Heart left ventricle (tissue), 16 donors: Measurements from ENCODE around the gene CHMP3. TPM values are rescaled to one million over a fixed set of nuclear protein-coding genes. Genes with fewer than 3 reads are reported as not detected.
A peak's percentile ranks its signal among the peaks of the same experiment; 100 is the strongest.
"Not testable (repeated sequence)": the region's sequence is repeated elsewhere in the genome, so short reads cannot be mapped to it uniquely, and the experiment has no call there.

Experiments
- ATAC-seq, 4 donors: fragments of 200-7000 bp; cut with Tn5 transposase; one replicate each; pipeline ENCODE4 v1.9.1; 2020 to 2022; ENCODE audit warnings: moderate library complexity in 4 of 4, mild to moderate bottlenecking in 3 of 4, moderate number of reproducible peaks in 1 of 4
- DNase-seq, 5 donors: peaks; one replicate each; pipeline ENCODE4 v3.0.0-alpha.2; 2020
- H3K27ac ChIP-seq, 12 donors: fragments of 200-600 bp; sonication (generic) in 4 of 12; one replicate each; pipeline versions ENCODE4 v1.5.0 to v1.8.0; 2016 to 2022; ENCODE audit warnings: mild to moderate bottlenecking in 2 of 12
- H3K27me3 ChIP-seq, 9 donors: fragments of 200-600 bp; sonication (generic) in 2 of 9; one replicate each; pipeline versions ENCODE4 v1.5.1 to v1.8.0; 2016 to 2022; ENCODE audit warnings: mild to moderate bottlenecking in 3 of 9
- H3K36me3 ChIP-seq, 9 donors: fragments of 200-600 bp; sonication (generic) in 2 of 9; one replicate each; pipeline versions ENCODE4 v1.5.0 to v1.8.0; 2018 to 2022; ENCODE audit warnings: mild to moderate bottlenecking in 2 of 9
- H3K4me1 ChIP-seq, 12 donors: fragments of 200-600 bp; sonication (generic) in 4 of 12; one replicate each; pipeline versions ENCODE4 v1.5.0 to v1.8.0; 2016 to 2022; ENCODE audit warnings: mild to moderate bottlenecking in 3 of 12
- H3K4me3 ChIP-seq, 12 donors: fragments of 200-600 bp; sonication (generic) in 4 of 12; one replicate each; pipeline versions ENCODE4 v1.5.0 to v1.8.0; 2017 to 2022; ENCODE audit warnings: mild to moderate bottlenecking in 9 of 12, moderate library complexity in 4 of 12
- H3K9me3 ChIP-seq, 12 donors: fragments of 200-600 bp; sonication (generic) in 4 of 12; one replicate each; pipeline versions ENCODE4 v1.5.0 to v1.8.0; 2016 to 2022; ENCODE audit warnings: mild to moderate bottlenecking in 1 of 12
- POLR2A ChIP-seq, 2 donors: fragments of 450-650 bp; IDR thresholded peaks; one replicate each; pipeline ENCODE4 v1.6.1; 2017; ENCODE audit warnings: antibody characterized with exemption in 2 of 2, mild to moderate bottlenecking in 2 of 2, moderate library complexity in 2 of 2
- WGBS, 4 donors: extraction: QIAGEN DNeasy Blood & Tissue Kit in 2 of 4; methylation state at CpG; one replicate each; pipeline versions ENCODE4 v1.1.5 to v1.1.7; 2013 to 2018; 5-methylcytosine and 5-hydroxymethylcytosine counted together
- intact Hi-C, 10 donors: fragments of 100-400 bp; cut with DNase I; formaldehyde crosslinking; loops; one replicate each; pipeline versions ENCODE4 v1.11.1 to v1.14.2; 2022
- polyA plus RNA-seq, 2 donors: library from polyadenylated mRNA; stranded (reverse); fragments of 200-250 nt; gene quantifications; one replicate each; pipeline ENCODE4 v1.2.3, GENCODE V29; 2013
- total RNA-seq, 9 donors: library from RNA; depleted of rRNA in 2 of 9; stranded (reverse); fragments of >200 nt in 2 of 9; fragmentation: NEBNext Ultra II Directional in 3 of 9; extraction: Animal tissue kit (Norgen Biotek cat#: 25700) in 3 of 9; gene quantifications; one replicate each; pipeline versions ENCODE4 v1.1.0 to v1.2.4, GENCODE V29; 2016 to 2023
- TF ChIP-seq, protein P1 (sequence below), 12 donors: fragments of 200-600 bp; sonication (generic) in 4 of 12; IDR thresholded peaks; one replicate each; pipeline versions ENCODE4 v1.5.0 to v1.8.0; 2018 to 2022; ENCODE audit warnings: antibody characterized with exemption in 12 of 12, mild to moderate bottlenecking in 5 of 12
- donor health status: ischemic (EF 13 %, LVEDD 7.1; RV severe dilation, severe dysfunction).
- donor health status: healthy with polysubstance abuse.
- donor health status: DM: no; HTN: yes; CAD: no.
- donor health status: DM: no; HTN: no; CAD: no.
- donor health status: ischemic (EF 25% LVEDD 6.9; RV normal size, moderate dysfunction).
- donor health status: ischemic (EF 25% LVEDD 5.7; RV mildly dilated, moderate dysfunction).
- donor health status: healthy.
- donor health status: DM: yes; HTN: yes; CAD: no.
- donor health status: ischemic (EF 35%, LVEDD 5.7; RV mildly dilated, moderate dysfunction).
- donor health status: nonischemic (EF 11% LVEDD 7.7; RV severe dilation, severe dysfunction).
- donor health status: DM: yes; HTN: yes; CAD: no.
- donor health status: PGD.
- donor health status: ischemic (EF 29% LVEDD 5.4; RV normal size, mild dysfunction).
- donor health status: nonischemic (EF 23%, LVEDD 6.1; RV moderate dilation, normal function).

CHMP3 gene
- total and polyA plus RNA-seq, 11 donors: 50.0 to 178 (median 144) TPM

DNA sequence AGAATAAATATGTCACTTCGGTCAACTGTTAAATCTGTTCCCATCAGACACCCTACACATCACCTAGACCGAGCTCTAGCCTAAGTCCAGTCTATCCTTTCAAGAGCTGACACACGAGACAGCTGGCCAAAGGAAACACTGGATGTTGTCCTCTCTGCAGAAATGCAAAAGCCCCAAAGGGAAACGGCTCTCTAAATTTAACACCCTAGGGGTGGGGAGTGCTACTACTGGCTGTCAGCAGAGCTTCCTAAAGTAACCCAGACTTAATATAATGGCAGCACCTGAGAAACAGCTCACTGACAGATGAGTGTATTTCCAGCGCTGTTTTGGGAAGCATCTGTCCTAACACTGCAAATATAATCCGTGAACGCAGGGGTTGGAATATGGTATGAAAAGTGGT is 55.6 kb downstream of the CHMP3 start:
- Histone ChIP-seq H3K9me3 (no peaks in the 10 kb centered on the region), H3K4me1 (peaks cover 0 to 30% (median 11%) of the 10 kb centered on the region in 12 donors), H3K27me3 (no peaks in the 10 kb centered on the region), H3K36me3 (peaks cover 0 to 79% (median 70%) of the 10 kb centered on the region in 9 donors), H3K4me3 (no peak overlapping the region), H3K27ac (peak overlapping the region in 1 of 12 donors; percentile 17)
- 55 to 62% (median 56%) methylated on average over 7 of the region's 7 CpGs for WGBS, 4 donors
- DNase-seq: no peak
- no peak for TF ChIP-seq POLR2A (IDR thresholded peaks at IDR 0.05)
- TF ChIP-seq, protein P1, sequence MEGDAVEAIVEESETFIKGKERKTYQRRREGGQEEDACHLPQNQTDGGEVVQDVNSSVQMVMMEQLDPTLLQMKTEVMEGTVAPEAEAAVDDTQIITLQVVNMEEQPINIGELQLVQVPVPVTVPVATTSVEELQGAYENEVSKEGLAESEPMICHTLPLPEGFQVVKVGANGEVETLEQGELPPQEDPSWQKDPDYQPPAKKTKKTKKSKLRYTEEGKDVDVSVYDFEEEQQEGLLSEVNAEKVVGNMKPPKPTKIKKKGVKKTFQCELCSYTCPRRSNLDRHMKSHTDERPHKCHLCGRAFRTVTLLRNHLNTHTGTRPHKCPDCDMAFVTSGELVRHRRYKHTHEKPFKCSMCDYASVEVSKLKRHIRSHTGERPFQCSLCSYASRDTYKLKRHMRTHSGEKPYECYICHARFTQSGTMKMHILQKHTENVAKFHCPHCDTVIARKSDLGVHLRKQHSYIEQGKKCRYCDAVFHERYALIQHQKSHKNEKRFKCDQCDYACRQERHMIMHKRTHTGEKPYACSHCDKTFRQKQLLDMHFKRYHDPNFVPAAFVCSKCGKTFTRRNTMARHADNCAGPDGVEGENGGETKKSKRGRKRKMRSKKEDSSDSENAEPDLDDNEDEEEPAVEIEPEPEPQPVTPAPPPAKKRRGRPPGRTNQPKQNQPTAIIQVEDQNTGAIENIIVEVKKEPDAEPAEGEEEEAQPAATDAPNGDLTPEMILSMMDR (IDR thresholded peaks at IDR 0.05): no peak
- intact Hi-C loops: no loop called here
- peak; percentile 54 to 70 (median 62) for ATAC-seq

DNA sequence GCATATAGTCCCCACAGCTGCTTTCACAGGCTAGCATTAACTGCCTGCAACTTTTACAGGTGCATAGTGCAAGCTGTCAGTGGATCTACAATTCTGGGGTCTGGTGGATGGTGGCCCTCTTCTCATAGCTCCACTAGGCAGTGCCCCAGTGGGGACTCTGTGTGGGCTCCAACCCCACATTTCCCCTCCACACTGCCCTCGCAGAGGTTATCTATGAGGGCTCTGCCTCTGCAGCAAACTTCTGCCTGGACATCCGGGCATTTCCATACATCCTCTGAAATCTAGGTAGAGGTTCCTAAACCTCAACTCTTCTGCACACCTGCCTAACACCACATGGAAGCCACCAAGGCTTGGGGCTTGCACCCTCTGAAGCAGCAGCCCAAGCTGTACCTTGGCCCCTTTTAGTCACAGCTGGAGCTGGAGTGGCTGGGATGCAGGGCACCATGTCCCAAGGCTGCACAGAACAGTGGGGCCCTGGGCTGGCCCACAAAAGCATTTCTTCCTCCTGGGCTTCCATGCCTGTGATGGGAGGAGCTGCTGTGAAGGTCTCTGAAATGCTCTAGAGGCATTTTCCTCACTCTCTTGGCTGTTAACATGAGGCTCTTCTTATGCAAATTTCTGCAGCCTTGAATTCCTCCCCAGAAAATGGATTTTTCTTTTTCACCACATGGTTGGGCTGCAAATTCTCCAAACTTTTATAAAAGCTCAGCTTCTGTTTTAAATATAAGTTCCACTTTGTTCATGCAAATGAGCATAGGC is 62.7 kb downstream of the CHMP3 start:
- Histone ChIP-seq H3K4me1 (no peaks in the 10 kb centered on the region), H3K36me3 (peaks cover 0 to 100% (median 78%) of the 10 kb centered on the region in 9 donors), H3K4me3 (no peak overlapping the region), H3K9me3 (peaks cover 0 to 17% (median 0%) of the 10 kb centered on the region in 12 donors), H3K27me3 (no peaks in the 10 kb centered on the region), H3K27ac (no peak overlapping the region)
- ATAC-seq: peak in 1 of 4 donors; percentile 17
- TF ChIP-seq POLR2A (IDR thresholded peaks at IDR 0.05): no peak
- TF ChIP-seq, protein P1 (IDR thresholded peaks at IDR 0.05): no peak
- WGBS, 4 donors: 94 to 100% (median 97%) methylated on average over 2 of the region's 2 CpGs
- intact Hi-C loops: no loop called here
- DNase-seq: no peak

DNA sequence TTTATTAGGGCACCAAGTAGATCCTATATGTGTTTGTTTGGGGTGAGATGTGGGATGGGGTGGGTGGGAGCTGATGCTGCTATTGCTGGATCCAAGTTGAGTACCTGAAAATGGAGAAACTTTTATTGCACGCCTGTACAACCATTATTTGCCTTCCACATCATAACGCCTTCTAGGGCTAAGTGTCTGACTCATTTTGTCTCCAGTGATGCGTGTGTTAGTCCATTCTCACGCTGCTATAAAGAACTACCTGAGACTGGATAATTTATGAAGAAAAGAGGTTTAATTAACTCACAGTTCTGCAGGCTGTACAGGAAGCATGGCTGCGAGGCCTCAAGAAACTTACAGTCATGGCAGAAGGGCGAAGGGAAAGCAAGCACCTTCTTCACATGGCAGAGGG is 63.9 kb downstream of the CHMP3 start:
- H3K36me3 ChIP-seq: peaks cover 0 to 96% (median 76%) of the 10 kb centered on the region in 9 donors
- H3K4me3 ChIP-seq: no peak overlapping the region
- ATAC-seq: no peak
- intact Hi-C loops: no loop called here
- DNase-seq: no peak
- H3K9me3 ChIP-seq: peaks cover 0 to 17% (median 0%) of the 10 kb centered on the region in 12 donors
- H3K4me1 ChIP-seq: no peaks in the 10 kb centered on the region
- TF ChIP-seq POLR2A (IDR thresholded peaks at IDR 0.05): no peak
- TF ChIP-seq, protein P1 (IDR thresholded peaks at IDR 0.05): no peak
- no peaks in the 10 kb centered on the region for H3K27me3 ChIP-seq
- 85 to 99% (median 94%) methylated on average over 6 of the region's 6 CpGs for WGBS, 4 donors
- H3K27ac ChIP-seq: no peak overlapping the region

DNA sequence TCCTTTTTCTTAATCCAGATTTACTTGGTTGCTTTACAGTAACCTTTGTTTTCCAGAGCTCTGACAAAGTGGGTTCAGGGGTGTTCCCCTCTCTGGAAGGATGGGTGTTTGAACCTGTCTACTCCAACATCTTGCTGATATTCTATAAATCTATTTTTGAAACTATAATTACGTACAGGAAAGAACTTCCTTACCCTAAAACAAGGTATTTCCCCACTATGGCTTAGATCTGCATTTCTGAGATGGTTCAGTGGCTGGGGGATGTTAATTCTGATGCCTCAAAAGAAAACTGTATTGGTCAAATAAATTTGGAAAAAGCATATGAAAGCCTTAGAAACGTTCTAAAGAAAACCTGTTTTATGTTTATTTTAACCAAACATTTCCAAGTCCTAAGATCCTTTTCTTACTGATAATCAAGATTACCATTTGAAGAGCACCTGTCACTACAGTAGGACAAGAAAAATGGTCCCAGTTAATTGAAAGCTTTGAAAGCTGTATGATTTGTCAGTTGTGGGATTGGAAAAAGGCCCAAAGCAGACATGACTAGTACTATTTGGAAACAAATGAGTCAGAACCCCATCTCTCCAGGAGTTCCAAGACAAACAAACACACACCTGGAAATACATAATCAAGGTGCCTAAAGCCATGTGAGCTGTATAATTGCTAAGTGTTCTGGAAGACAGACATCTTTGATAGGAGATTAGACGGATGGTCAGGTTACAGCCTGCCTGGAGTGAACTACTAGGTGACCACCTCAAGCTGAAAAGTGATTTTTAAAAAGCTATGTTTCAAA is 64.6 kb downstream of the CHMP3 start:
- intact Hi-C loops: no loop called here
- peaks cover 0 to 17% (median 0%) of the 10 kb centered on the region in 12 donors for H3K9me3 ChIP-seq
- H3K4me1 ChIP-seq: no peaks in the 10 kb centered on the region
- H3K27ac ChIP-seq: no peak overlapping the region
- H3K27me3 ChIP-seq: no peaks in the 10 kb centered on the region
- no peak for ATAC-seq
- H3K36me3 ChIP-seq: peaks cover 0 to 97% (median 76%) of the 10 kb centered on the region in 9 donors
- no peak for TF ChIP-seq POLR2A (IDR thresholded peaks at IDR 0.05)
- TF ChIP-seq, protein P1 (IDR thresholded peaks at IDR 0.05): no peak
- 84 to 94% (median 91%) methylated on average over 3 of the region's 3 CpGs for WGBS, 4 donors
- DNase-seq: no peak
- no peak overlapping the region for H3K4me3 ChIP-seq

DNA sequence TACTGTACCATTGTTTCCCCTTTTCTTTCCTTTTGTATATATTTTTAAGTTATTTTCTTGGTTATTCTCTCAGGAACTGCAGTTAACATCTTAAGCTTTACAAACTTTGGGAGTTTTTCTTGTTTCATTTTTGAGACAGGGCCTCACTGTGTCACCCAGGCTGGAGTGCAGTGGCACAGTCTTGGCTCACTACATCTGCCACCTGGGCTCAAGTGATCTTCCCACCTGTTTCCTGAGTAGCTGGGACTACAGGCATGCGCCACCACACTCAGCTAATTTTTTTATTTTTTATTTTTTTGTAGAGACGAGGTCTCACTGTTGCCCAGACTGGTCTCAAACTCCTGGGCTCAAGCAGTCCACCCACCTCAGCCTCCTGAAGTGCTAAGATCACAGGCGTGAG is 66.9 kb downstream of the CHMP3 start:
- DNase-seq, H3K27me3 ChIP-seq, H3K27ac ChIP-seq, intact Hi-C loops, ATAC-seq, H3K4me3 ChIP-seq: not testable (repeated sequence)
- Histone ChIP-seq H3K4me1 (peaks cover 0 to 15% (median 7%) of the 10 kb centered on the region in 12 donors), H3K36me3 (peaks cover 0 to 99% (median 91%) of the 10 kb centered on the region in 9 donors), H3K9me3 (peaks cover 0 to 17% (median 0%) of the 10 kb centered on the region in 12 donors)
- WGBS, 4 donors: 80 to 86% (median 85%) methylated on average over 3 of the region's 3 CpGs
